VCaP (cell line): Measurements from ENCODE around the gene PDLIM4.

Source experiments
- H3K27ac ChIP-seq: fragments of 450-650 bp; 2 replicates; pipeline ENCODE4 v1.5.1; 2017
- CTCF ChIP-seq: fragments of 450-650 bp; conservative IDR thresholded peaks from 2 replicates; pipeline ENCODE4 v1.5.1; 2017; ENCODE audit warnings: mild to moderate bottlenecking, moderate library complexity

PDLIM4 gene

GRCh38 chr5:132315529-132316067 lies 58.1 kb downstream of the PDLIM4 start:
- no peak overlapping the region for H3K27ac ChIP-seq
- no peak for TF ChIP-seq CTCF

GRCh38 chr5:132319975-132320374 lies 62.5 kb downstream of the PDLIM4 start:
- no peak overlapping the region for H3K27ac ChIP-seq
- no peak for TF ChIP-seq CTCF

- H3K27ac ChIP-seq = no peak overlapping the region
- TF ChIP-seq CTCF = no peak
Measured at GRCh38 chr5:132321109-132321721, 63.7 kb downstream of the PDLIM4 start.

GRCh38 chr5:132322266-132322665 lies 64.8 kb downstream of the PDLIM4 start:
- no peak for TF ChIP-seq CTCF

More at GRCh38 chr5:132322266-132322665, 64.8 kb downstream of the PDLIM4 start:
- no peak overlapping the region for H3K27ac ChIP-seq
